ENCODE measurements around the gene SSNA1.

SSNA1 gene

DNA sequence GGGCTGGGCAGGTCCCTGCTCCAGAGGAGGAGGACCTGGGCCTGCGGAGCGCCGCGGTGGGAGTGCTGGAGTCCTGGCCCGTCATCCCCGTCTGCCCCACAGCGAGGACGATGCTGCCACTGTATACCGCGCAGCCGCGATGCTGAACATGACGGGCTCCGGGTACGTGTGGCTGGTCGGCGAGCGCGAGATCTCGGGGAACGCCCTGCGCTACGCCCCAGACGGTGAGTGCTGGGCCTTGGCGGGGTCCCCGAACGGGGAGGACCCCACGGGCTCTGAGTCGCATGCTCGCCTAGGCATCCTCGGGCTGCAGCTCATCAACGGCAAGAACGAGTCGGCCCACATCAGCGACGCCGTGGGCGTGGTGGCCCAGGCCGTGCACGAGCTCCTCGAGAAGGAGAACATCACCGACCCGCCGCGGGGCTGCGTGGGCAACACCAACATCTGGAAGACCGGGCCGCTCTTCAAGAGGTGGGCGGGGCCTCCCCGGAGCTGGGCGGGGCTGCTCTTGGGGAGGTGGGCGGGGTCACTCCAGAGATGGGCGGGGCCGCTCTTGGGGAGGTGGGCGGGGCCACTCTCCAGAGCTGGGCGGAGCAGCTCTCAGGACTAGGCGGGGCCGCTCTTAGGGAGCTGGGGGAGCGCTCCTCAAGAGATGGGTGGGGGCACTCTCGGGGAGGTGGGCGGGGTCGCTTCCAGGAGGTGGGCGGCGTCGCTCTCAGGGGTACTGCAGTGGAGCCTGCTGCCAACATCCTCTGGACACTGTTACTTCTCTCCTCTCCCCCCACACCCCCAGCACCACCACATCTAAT lies 31.7 kb upstream of the SSNA1 start:
- no peak for DNase-seq

DNA sequence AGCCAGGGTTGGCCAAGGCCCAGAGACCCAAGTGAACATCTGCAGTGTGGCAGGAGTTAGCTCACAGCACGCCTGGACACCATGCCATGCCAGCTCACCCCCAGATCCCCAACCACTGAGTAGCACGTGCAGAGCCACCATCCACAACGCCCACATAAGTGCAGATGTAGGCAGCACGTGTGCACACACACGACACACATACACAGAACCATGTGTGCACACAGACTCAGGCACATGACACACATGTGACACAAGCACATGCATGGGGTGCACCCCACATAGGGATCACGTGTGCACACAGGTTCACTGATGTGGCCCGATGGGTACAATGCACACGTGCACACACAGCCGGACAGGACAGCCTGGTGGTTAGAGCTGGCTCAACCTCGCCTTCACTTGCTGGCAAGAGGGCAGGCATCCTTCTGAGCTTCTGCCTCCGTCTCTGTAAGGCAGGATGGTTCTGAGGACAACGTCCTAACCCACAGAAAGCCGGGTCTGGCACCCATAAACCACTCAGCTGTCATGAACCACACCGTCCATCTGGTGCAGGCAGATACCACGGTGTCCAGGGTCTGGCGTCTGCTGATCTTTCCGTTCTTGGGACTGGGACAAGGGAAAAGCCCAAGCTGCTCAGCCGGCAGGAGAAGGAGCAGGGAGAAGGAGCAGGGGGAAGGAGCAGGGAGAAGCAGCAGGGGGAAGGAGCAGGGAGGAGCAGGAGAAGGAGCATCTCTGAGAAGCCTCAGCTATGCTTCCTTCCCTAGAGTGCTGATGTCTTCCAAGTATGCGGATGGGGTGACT lies 30.7 kb upstream of the SSNA1 start:
- DNase-seq, result no peak

GRCh38 chr9:137158625-137159024 lies 29.9 kb upstream of the SSNA1 start:
- DNase-seq, result no peak

DNA sequence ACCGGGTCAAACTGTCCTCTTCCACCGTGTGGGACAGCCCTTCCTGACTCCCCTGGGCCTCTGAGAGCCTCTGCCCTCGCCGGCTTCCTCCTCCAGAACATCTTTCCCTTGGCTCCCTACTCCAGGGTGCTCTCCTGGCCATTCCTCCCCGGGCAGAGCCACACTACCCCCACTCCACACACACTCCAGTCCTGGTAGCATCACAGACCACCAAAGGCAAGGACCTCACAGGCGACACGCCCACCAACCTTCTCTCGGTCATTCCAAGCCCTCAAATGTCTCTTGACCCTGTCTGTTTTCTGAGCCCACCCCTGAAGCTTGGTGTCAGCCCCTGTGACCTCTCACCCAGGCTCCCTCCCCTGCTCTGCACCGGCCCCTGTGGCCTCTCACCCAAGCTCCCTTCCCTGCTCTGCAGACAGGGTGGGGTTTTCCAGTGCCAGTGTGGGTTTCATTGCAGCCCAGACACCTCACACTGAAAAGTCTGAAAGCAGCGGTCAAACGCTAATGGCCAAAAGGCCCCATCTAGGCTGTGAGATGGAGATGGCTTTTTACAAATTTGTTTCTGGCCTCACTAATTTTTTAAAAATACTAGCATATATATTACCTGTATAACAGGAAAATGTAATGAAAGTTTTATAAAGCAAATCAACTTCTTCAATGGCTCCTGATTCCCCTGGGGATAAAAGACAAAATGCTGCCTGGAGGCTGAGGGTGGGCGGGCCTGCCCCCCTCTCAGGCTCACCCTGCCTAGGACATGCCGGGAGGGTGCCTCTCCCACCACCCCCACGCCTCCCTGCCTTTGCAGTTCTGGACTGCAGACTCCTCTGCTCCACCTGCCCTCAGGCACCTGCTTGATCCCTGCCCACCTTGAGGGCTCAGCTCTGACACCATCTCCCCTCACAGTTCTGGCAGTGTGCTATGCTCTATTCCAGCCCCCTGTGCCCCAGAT lies 29.1 kb upstream of the SSNA1 start:
- DNase-seq, result no peak

- DNase-seq, result no peak
Observed at GRCh38 chr9:137160054-137160425, 28.4 kb upstream of the SSNA1 start.

GRCh38 chr9:137160716-137161557 lies 27.5 kb upstream of the SSNA1 start:
- no peak for DNase-seq

DNA sequence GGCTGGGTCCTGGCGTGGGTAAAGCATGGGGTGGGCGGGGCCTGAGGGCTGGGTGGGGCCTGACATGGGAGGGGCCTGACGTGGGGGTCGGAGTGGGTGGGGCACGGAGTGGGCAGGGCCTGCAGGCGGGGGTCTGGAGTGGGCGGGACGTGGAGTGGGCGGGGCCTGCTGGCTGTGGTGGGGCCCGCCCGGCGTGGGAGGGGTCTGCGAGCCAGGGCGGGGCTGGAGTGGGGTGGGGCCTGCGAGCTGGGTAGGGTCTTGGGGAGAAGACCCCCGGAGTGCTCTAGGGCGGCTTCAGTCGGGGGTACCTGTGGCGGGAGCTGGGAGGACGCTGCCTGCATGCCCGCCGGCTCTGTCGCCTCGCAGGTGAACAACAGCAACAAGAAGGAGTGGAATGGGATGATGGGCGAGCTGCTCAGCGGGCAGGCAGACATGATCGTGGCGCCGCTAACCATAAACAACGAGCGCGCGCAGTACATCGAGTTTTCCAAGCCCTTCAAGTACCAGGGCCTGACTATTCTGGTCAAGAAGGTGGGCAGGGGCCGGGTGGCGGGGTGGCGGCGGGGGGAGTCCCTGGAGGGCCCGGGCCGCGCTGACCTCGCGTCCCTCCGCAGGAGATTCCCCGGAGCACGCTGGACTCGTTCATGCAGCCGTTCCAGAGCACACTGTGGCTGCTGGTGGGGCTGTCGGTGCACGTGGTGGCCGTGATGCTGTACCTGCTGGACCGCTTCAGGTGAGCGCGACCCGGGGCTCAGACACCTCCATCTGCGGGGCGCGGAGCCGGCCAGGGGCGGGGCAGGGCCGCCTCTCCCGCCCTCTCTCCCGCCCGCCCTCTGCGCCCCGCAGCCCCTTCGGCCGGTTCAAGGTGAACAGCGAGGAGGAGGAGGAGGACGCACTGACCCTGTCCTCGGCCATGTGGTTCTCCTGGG lies 26.7 kb upstream of the SSNA1 start:
- no peak for DNase-seq

DNA sequence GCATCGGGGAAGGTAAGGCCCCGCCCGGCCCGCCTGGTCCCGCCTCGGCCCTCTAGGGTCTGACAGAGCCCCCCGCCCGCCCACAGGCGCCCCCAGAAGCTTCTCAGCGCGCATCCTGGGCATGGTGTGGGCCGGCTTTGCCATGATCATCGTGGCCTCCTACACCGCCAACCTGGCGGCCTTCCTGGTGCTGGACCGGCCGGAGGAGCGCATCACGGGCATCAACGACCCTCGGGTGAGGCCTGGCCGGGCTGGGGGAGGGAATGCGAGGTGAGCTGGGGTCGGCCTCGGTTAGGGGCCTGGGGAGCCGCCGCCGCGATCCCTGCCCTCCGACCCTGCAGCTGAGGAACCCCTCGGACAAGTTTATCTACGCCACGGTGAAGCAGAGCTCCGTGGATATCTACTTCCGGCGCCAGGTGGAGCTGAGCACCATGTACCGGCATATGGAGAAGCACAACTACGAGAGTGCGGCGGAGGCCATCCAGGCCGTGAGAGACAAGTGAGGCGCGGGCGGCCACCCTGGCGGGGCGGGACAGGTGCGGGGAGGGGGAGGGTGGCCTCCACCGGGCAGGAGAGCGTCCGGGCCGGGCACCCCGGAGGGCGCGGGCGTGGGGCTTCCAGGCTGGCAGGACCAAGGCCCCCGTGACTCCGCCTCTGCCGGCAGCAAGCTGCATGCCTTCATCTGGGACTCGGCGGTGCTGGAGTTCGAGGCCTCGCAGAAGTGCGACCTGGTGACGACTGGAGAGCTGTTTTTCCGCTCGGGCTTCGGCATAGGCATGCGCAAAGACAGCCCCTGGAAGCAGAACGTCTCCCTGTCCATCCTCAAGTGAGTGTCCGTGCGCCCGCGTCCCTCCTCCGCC lies 25.7 kb upstream of the SSNA1 start:
- no peak for DNase-seq

DNA sequence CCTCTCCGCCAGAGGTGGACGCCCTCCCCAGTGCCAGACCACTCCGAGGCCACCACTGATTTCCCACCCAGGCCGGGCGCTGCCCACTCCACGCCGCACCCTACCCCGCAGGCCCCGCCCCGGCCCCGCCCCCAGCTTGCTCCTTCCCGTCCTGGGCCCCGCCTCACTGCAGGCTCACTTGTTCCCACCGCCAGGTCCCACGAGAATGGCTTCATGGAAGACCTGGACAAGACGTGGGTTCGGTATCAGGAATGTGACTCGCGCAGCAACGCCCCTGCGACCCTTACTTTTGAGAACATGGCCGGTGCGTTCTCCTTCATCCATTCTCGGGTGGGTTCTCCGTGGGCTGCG lies 25.1 kb upstream of the SSNA1 start:
- DNase-seq, result no peak

GRCh38 chr9:137163805-137164204 lies 24.7 kb upstream of the SSNA1 start:
- no peak for DNase-seq

DNA sequence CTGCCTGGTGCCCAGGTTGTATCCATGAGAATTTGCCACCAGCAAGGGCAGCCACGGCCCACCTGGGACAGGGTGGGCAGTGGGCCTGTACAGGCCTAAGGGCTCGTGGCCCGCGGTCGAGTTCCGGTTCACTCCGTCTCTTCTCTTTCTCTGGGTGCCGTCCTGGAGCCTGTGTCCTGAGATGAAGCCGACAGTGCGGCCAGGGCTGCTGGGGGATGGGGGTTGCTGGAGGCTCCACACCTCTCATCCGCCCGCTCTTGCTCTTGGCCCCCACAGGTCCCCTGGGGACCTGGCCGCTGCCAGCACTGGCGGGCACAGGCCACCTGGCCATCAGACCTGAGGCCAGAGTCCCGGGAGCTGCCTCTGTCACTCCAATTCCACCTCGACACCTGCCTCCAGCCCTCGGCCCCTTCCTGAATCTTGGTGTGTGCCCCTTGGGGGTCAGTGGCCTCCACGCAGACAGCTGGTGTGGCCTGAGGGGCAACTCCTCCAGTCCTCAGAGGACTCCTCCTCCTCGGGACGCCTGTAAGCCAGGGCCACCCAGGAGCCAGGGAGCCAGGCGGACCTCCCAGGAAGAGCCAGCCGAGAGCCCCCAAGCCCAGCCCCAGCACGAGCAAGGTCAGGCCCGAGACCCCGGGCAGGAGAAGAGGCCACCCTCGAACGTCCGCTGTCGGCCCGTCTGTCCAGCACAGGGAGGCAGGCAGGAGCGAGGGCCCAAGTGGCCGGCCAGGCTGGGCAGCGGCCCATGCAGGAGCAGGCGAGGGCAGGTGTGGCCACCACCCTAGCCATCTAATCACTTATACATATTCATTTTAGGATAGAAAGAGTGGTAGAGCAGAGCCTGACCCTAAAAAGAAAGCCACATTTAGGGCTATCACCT lies 23.9 kb upstream of the SSNA1 start:
- no peak for DNase-seq

DNA sequence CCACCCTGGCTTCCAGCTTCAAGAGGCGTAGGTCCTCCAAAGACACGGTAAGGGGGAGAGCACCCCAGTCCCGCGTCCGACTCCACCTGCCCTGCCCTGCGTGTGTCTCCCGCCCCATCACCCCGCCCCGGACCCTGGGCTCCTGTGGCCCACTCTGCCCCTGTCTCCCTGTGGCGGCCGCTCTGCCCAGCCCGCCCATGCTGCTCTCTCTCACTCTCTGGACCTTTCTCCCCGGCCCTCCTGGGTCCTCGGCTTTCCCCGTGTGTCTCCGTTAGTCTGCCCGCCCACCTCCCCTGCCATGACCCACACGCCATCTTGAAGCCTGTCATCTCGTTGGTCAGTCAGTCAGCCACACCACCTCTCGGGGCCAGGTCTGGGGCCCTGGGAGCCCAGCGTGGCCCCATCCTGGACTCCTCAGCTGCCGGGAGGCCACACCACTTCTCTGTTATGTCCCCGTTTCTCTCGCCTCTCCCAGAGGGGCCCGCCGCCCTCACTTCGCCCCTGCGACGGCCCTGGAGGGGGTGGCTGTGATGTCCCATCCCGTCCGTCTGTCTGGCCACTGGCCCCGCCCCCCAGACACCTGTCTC lies 23.1 kb upstream of the SSNA1 start:
- DNase-seq, result no peak

- no peak for DNase-seq
Observed at GRCh38 chr9:137166380-137167229, 21.9 kb upstream of the SSNA1 start.

GRCh38 chr9:137167277-137167746 lies 21.2 kb upstream of the SSNA1 start:
- DNase-seq, result no peak

GRCh38 chr9:137167747-137168572 lies 20.5 kb upstream of the SSNA1 start:
- no peak for DNase-seq

- no peak for DNase-seq
Observed at GRCh38 chr9:137168573-137168903, 19.9 kb upstream of the SSNA1 start.
